Subcutaneous adipose tissue (tissue), 4 donors: ENCODE data around the gene GGA3. TPM values are rescaled to one million over a fixed set of nuclear protein-coding genes. Genes with fewer than 3 reads are reported as not detected.

Experiments
- CTCF ChIP-seq: fragments of 450-650 bp; IDR thresholded peaks from one replicate; pipeline ENCODE4 v1.5.1; 2016; ENCODE audit warnings: low read depth, mild to moderate bottlenecking, control low read depth, antibody characterized with exemption, moderate library complexity
- total RNA-seq, 4 donors: library from RNA; depleted of rRNA; stranded (reverse); fragments of >200 nt; gene quantifications; one replicate each; pipeline ENCODE4 v1.1.0, GENCODE V29; 2016

The GGA3 gene
- 10 to 100 TPM; 21.5 to 36.0 (median 25.0) TPM for total RNA-seq

GRCh38 chr17:75261336-75262111 is at the start of gene GGA3, which contains the start of gene MRPS7:
TSS of gene GGA3 (minus strand) at chr17:75261606. CDS start at chr17:75261587, 19 bp downstream.
TSS of gene MRPS7 (plus strand) at chr17:75261879. CDS start at chr17:75261901, 22 bp downstream.
- TF ChIP-seq CTCF: no peak

- TF ChIP-seq CTCF: no peak
These were observed 47.6 kb upstream of the GGA3 start for GRCh38 chr17:75308732-75309629.

GRCh38 chr17:75307957-75308731 is 46.7 kb upstream of the GGA3 start:
- no peak for TF ChIP-seq CTCF

- TF ChIP-seq CTCF: no peak
These were observed 40.2 kb upstream of the GGA3 start for GRCh38 chr17:75301502-75302206.

- TF ChIP-seq CTCF: no peak
These were observed 39.6 kb upstream of the GGA3 start for GRCh38 chr17:75301049-75301448.

GRCh38 chr17:75300280-75300679 is 38.9 kb upstream of the GGA3 start:
- no peak for TF ChIP-seq CTCF
